Thoracic aorta (tissue), 2 donors: ENCODE measurements around the gene IL25. TPM values are rescaled to one million over a fixed set of nuclear protein-coding genes. Genes with fewer than 3 reads are reported as not detected.
A peak's percentile ranks its signal among the peaks of the same experiment; 100 is the strongest.

Experiments used
- ATAC-seq: fragments of 150-250 bp; one replicate; pipeline ENCODE4 v1.8.0; 2017; ENCODE audit warnings: low read depth; ENCODE audit not compliant: insufficient number of reproducible peaks, low FRiP score
- DNase-seq: peaks from one replicate; pipeline ENCODE4 v3.0.0-alpha.2; 2020; ENCODE audit warnings: low spot score
- H3K27ac ChIP-seq, 2 donors: fragments of 200-600 bp; sonication (generic); 1 replicate in 1 of 2; 2 replicates in 1 of 2; pipeline ENCODE4 v1.5.1; 2016; ENCODE audit warnings: mild to moderate bottlenecking in 2 of 2, moderate library complexity in 2 of 2
- H3K27me3 ChIP-seq: fragments of 200-600 bp; sonication (generic); replicated peaks from 2 replicates; pipeline ENCODE4 v1.6.0; 2016; ENCODE audit warnings: mild to moderate bottlenecking; ENCODE audit not compliant: insufficient read depth
- H3K36me3 ChIP-seq: fragments of 200-600 bp; sonication (generic); one replicate; pipeline ENCODE4 v1.5.1; 2016
- H3K4me1 ChIP-seq, 2 donors: fragments of 200-600 bp; sonication (generic); 1 replicate in 1 of 2; 2 replicates in 1 of 2; pipeline versions ENCODE4 v1.5.1 to v1.6.0; 2016; ENCODE audit warnings: low read depth in 2 of 2, mild to moderate bottlenecking in 1 of 2; ENCODE audit not compliant: control insufficient read depth in 1 of 2
- H3K4me3 ChIP-seq: fragments of 200-600 bp; sonication (generic); 2 replicates; pipeline ENCODE4 v1.5.1; 2016; ENCODE audit warnings: mild to moderate bottlenecking
- H3K9me3 ChIP-seq: fragments of 200-600 bp; sonication (generic); 2 replicates; pipeline ENCODE4 v1.5.1; 2016
- CTCF ChIP-seq: fragments of 200-600 bp; sonication (generic); IDR thresholded peaks from one replicate; pipeline ENCODE4 v1.5.1; 2019; ENCODE audit warnings: antibody characterized with exemption
- total RNA-seq, 2 donors: library from RNA; depleted of rRNA; stranded (reverse); fragments of >200 nt; gene quantifications; one replicate each; pipeline versions ENCODE4 v1.1.0 to v1.2.3, GENCODE V29; 2016

Gene IL25
- total RNA-seq, 2 donors from 2014 or later, result not detected

- DNase-seq, result no peak
- no peaks in the 10 kb centered on the region for H3K27me3 ChIP-seq
- no peak overlapping the region for H3K4me3 ChIP-seq
- TF ChIP-seq CTCF, result no peak
- no peaks in the 10 kb centered on the region for H3K9me3 ChIP-seq
- H3K4me1 ChIP-seq, result peaks cover 0 to 4% of the 10 kb centered on the region in 2 donors
- H3K36me3 ChIP-seq, result no peaks in the 10 kb centered on the region
- no peak overlapping the region for H3K27ac ChIP-seq
- no peak for ATAC-seq
These were observed 3.1 kb downstream of the IL25 start for GRCh38 chr14:23375527-23376251.

GRCh38 chr14:23376482-23377197, 4.0 kb downstream of the IL25 start, which contains the start of gene CMTM5:
CMTM5 (plus strand) TSS chr14:23377046; CDS start chr14:23377252, 206 bp downstream.
- H3K4me1 ChIP-seq, result peaks cover 0 to 4% of the 10 kb centered on the region in 2 donors
- no peaks in the 10 kb centered on the region for H3K9me3 ChIP-seq
- H3K27ac ChIP-seq, result peak within 1 kb of the TSS; percentile 57
- no peak for TF ChIP-seq CTCF
- no peaks in the 10 kb centered on the region for H3K36me3 ChIP-seq
- H3K4me3 ChIP-seq, result peak within 1 kb of the TSS; percentile 62
- H3K27me3 ChIP-seq, result no peaks in the 10 kb centered on the region
- DNase-seq, result no peak
- no peak for ATAC-seq

- ATAC-seq (no peak), DNase-seq (no peak)
- Histone ChIP-seq H3K4me1 (peaks cover 0 to 4% of the 10 kb centered on the region in 2 donors), H3K36me3 (no peaks in the 10 kb centered on the region), H3K27ac (peak overlapping the region; percentile 5 to 57), H3K9me3 (no peaks in the 10 kb centered on the region), H3K4me3 (peak overlapping the region; percentile 62), H3K27me3 (no peaks in the 10 kb centered on the region)
- TF ChIP-seq CTCF, result no peak
These were observed 4.6 kb downstream of the IL25 start for GRCh38 chr14:23377198-23377550.

- peaks cover 0 to 4% of the 10 kb centered on the region in 2 donors for H3K4me1 ChIP-seq
- no peak overlapping the region for H3K4me3 ChIP-seq
- DNase-seq, result no peak
- no peaks in the 10 kb centered on the region for H3K27me3 ChIP-seq
- no peaks in the 10 kb centered on the region for H3K9me3 ChIP-seq
- no peaks in the 10 kb centered on the region for H3K36me3 ChIP-seq
- peak overlapping the region; percentile 5 to 57 for H3K27ac ChIP-seq
- ATAC-seq, result no peak
- TF ChIP-seq CTCF, result no peak
These were observed 5.3 kb downstream of the IL25 start for GRCh38 chr14:23377573-23378563.
